Vagina (tissue), 2 donors: ENCODE measurements around the gene WNT7B. TPM values are rescaled to one million over a fixed set of nuclear protein-coding genes. Genes with fewer than 3 reads are reported as not detected.
"Not testable (repeated sequence)": the region's sequence is repeated elsewhere in the genome, so short reads cannot be mapped to it uniquely, and the experiment has no call there.

ENCODE experiments used
- DNase-seq, 2 donors: peaks; one replicate each; pipeline ENCODE4 v3.0.0-alpha.2; 2017; ENCODE audit errors: extremely low spot score in 2 of 2
- H3K27ac ChIP-seq: fragments of 200-600 bp; sonication (generic); one replicate; pipeline ENCODE4 v1.5.1; 2019
- H3K27me3 ChIP-seq: fragments of 200-600 bp; sonication (generic); one replicate; pipeline ENCODE4 v1.5.1; 2019
- H3K36me3 ChIP-seq, 2 donors: fragments of 200-600 bp; sonication (generic); one replicate each; pipeline ENCODE4 v1.5.1; 2017 to 2019
- H3K4me1 ChIP-seq: fragments of 200-600 bp; sonication (generic); one replicate; pipeline ENCODE4 v1.5.1; 2019
- H3K4me3 ChIP-seq, 2 donors: fragments of 200-600 bp; sonication (generic); 1 replicate in 1 of 2; 2 replicates in 1 of 2; pipeline ENCODE4 v1.5.1; 2016 to 2019
- H3K9me3 ChIP-seq: fragments of 200-600 bp; sonication (generic); one replicate; pipeline ENCODE4 v1.5.1; 2019
- CTCF ChIP-seq, 3 experiments: fragments of 450-650 bp in 2 of 3; fragments of 200-600 bp in 1 of 3; sonication (generic) in 1 of 3; IDR thresholded peaks; one replicate each; pipeline ENCODE4 v1.5.1; 2017 to 2019; ENCODE audit warnings: antibody characterized with exemption in 3 of 3, mild to moderate bottlenecking in 2 of 3, moderate library complexity in 2 of 3
- POLR2A ChIP-seq, 2 donors: fragments of 450-650 bp; IDR thresholded peaks; one replicate each; pipeline ENCODE4 v1.6.1; 2017; ENCODE audit warnings: antibody characterized with exemption in 2 of 2, mild to moderate bottlenecking in 2 of 2, moderate library complexity in 2 of 2
- POLR2AphosphoS5 ChIP-seq, 2 donors: sonication (generic); formaldehyde crosslinking; IDR thresholded peaks; one replicate each; pipeline ENCODE4 v1.9.0; 2017; ENCODE audit warnings: antibody characterized with exemption in 2 of 2, mild to moderate bottlenecking in 2 of 2, low read depth in 1 of 2; ENCODE audit not compliant: insufficient read depth in 1 of 2
- intact Hi-C: fragments of 100-400 bp; cut with DNase I; formaldehyde crosslinking; loops from one replicate; pipeline ENCODE4 v1.15.1; 2023
- total RNA-seq: library from RNA; depleted of rRNA; stranded (reverse); fragments of >200 nt; gene quantifications from one replicate; pipeline ENCODE4 v1.2.3, GENCODE V29; 2016

WNT7B gene
- total RNA-seq, 1 donor from 2014 or later: 7.1 TPM

DNA sequence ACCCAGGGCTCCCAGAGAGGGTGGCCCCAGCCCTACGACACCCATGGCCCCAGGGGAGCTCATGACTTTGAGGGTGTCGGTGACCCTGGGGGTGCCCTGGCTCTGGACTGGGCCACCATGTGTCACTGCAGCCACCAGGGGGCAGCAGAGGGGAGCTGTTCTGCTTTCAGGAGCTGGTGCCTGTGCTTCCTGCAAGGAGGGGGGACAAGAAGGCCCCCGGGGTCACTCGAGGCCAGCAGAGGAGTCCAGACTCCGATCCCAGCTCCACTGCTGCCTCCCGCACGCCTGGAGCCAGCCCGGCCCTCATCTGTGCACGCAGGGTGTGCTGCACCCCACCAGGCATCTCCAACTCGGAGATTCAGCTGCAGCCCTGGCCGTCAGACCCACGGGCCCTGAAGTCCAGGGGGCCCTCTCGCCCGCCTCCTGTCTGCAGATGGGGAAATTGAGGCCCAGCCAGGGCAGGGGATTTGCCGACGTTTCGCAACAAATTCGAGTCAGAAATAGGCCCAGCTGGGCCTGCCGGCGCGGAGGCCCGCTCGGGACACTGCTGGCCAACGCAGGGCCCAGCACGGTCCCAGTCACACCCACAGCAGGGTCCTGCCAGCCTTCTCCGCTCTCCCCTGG is 29.5 kb upstream of the WNT7B start:
- peak overlapping the region; percentile 6 to 18 for H3K4me3 ChIP-seq
- H3K27me3 ChIP-seq: no peaks in the 10 kb centered on the region
- DNase-seq: peak in 1 of 2 donors; percentile 96
- intact Hi-C loops: loop anchor here (1.0 to 10.0 kb wide), 3 partner anchors 68 to 538 kb away; no protein-coding TSS in a partner anchor
- TF ChIP-seq CTCF (IDR thresholded peaks at IDR 0.05): peak; percentile 96 to 98 (median 97)
- peak; percentile 34 to 79 for TF ChIP-seq POLR2AphosphoS5 (IDR thresholded peaks at IDR 0.05; ENCODE audit: insufficient read depth in 1 of 2, low read depth in 1 of 2)
- TF ChIP-seq POLR2A (IDR thresholded peaks at IDR 0.05): no peak
- H3K9me3 ChIP-seq: no peaks in the 10 kb centered on the region
- H3K36me3 ChIP-seq: no peaks in the 10 kb centered on the region
- peaks cover 58% of the 10 kb centered on the region for H3K4me1 ChIP-seq
- H3K27ac ChIP-seq: peak overlapping the region; percentile 97

DNA sequence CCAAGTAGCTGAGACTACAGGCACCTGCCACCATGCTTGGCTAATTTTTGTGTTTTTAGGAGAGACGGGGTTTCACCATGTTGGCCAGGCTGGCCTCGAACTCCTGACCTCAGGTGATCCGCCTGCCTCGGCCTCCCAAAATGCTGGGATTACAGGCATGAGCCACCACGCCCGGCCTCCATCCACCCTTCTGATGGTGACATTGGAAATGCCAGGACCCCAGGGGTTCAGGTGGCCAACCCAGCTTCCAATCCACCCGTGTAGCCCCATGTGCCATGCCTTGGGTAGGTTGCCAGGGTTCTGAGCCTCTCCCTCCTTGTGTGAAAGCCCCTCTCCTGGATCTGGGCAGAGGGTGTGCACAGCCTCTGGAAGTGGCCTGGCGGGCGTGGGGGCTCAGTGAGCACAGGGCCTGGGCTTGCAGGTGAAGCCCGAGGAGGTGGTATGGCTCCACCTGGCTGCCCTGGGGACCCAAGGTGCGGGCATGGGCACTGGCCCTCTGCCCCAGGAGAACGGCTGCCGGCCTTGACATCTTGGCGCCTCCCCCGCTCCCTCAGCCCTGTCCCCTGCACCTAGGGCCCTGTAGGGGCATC is 28.2 kb upstream of the WNT7B start:
- intact Hi-C loops: loop anchor here (10.0 kb wide), 2 partner anchors 70 to 540 kb away; no protein-coding TSS in a partner anchor
- H3K4me3 ChIP-seq, H3K9me3 ChIP-seq, H3K36me3 ChIP-seq, DNase-seq, H3K27ac ChIP-seq, H3K27me3 ChIP-seq: not testable (repeated sequence)
- H3K4me1 ChIP-seq: peaks cover 58% of the 10 kb centered on the region

GRCh38 chr22:46004105-46004866 is 27.3 kb upstream of the WNT7B start:
- H3K9me3 ChIP-seq: no peaks in the 10 kb centered on the region
- DNase-seq: no peak
- no peak overlapping the region for H3K4me3 ChIP-seq
- no peaks in the 10 kb centered on the region for H3K27me3 ChIP-seq
- TF ChIP-seq CTCF (IDR thresholded peaks at IDR 0.05): no peak
- no peak for TF ChIP-seq POLR2A (IDR thresholded peaks at IDR 0.05)
- no peak for TF ChIP-seq POLR2AphosphoS5 (IDR thresholded peaks at IDR 0.05; ENCODE audit: insufficient read depth in 1 of 2, low read depth in 1 of 2)
- H3K36me3 ChIP-seq: no peaks in the 10 kb centered on the region
- intact Hi-C loops: loop anchor here (10.0 kb wide), 2 partner anchors 71 to 541 kb away; no protein-coding TSS in a partner anchor
- no peak overlapping the region for H3K27ac ChIP-seq
- peaks cover 58% of the 10 kb centered on the region for H3K4me1 ChIP-seq

- TF ChIP-seq POLR2AphosphoS5 (IDR thresholded peaks at IDR 0.05; ENCODE audit: insufficient read depth in 1 of 2, low read depth in 1 of 2) (no peak), POLR2A (IDR thresholded peaks at IDR 0.05) (no peak), CTCF (IDR thresholded peaks at IDR 0.05) (no peak)
- no peaks in the 10 kb centered on the region for H3K36me3 ChIP-seq
- no peak overlapping the region for H3K4me3 ChIP-seq
- H3K27ac ChIP-seq: peak overlapping the region; percentile 27
- no peak for DNase-seq
- H3K27me3 ChIP-seq: no peaks in the 10 kb centered on the region
- H3K9me3 ChIP-seq: no peaks in the 10 kb centered on the region
- intact Hi-C loops: loop anchor here (10.0 kb wide), 2 partner anchors 71 to 541 kb away; no protein-coding TSS in a partner anchor
- H3K4me1 ChIP-seq: peaks cover 61% of the 10 kb centered on the region
Observed at GRCh38 chr22:46003271-46004091, 26.5 kb upstream of the WNT7B start.

DNA sequence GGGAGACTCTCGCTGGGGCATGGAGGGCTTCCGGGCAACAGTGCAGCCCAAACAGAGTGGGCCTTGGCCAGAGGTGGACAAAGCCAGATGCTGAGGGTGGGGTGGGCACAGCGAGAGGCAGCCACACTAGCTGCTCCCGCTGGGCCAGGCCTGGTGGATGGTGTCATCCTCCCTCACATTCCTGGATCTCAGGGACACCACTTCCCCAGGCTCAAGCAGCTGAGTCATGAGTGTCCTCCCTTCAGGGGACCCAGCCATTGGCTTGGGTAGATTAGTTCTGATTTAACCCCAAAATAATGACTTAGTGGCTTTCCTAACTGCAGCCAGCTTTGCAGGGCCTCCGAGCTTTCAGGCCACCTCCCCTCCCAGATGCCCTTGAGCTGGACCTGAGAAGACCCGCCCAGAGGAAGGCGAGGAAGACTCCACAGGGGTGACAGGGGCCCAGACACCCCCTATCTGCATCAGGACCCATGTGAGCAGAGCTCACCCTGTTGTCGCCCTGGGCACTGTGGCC is 25.9 kb upstream of the WNT7B start:
- H3K4me1 ChIP-seq: peaks cover 61% of the 10 kb centered on the region
- intact Hi-C loops: loop anchor here (10.0 kb wide), 2 partner anchors 72 to 542 kb away; no protein-coding TSS in a partner anchor
- DNase-seq: no peak
- H3K27me3 ChIP-seq: no peaks in the 10 kb centered on the region
- H3K36me3 ChIP-seq: no peaks in the 10 kb centered on the region
- H3K27ac ChIP-seq: peak overlapping the region; percentile 27
- H3K9me3 ChIP-seq: no peaks in the 10 kb centered on the region
- TF ChIP-seq CTCF (IDR thresholded peaks at IDR 0.05) (no peak), POLR2AphosphoS5 (IDR thresholded peaks at IDR 0.05; ENCODE audit: insufficient read depth in 1 of 2, low read depth in 1 of 2) (peak in 1 of 2 donors; percentile 21)
- H3K4me3 ChIP-seq: no peak overlapping the region
